NCI-H1417 (cell line): ENCODE data around the gene C2CD2L.
A peak's percentile ranks its signal among the peaks of the same experiment; 100 is the strongest.
"Not testable (repeated sequence)": the region's sequence is repeated elsewhere in the genome, so short reads cannot be mapped to it uniquely, and the experiment has no call there.

Experiments
- DNase-seq, 3 experiments: peaks; one replicate each; lab custom pipeline; 2025; lab: John Stamatoyannopoulos, UW

The C2CD2L gene

GRCh38 chr11:119115484-119116234 lies 8.5 kb downstream of the C2CD2L start:
- DNase-seq, result no peak

- no peak for DNase-seq
Measured at GRCh38 chr11:119116235-119116594, 9.1 kb downstream of the C2CD2L start.

GRCh38 chr11:119116601-119117000 lies 9.5 kb downstream of the C2CD2L start:
- no peak for DNase-seq

GRCh38 chr11:119117004-119117706 lies 10.0 kb downstream of the C2CD2L start:
- DNase-seq, result no peak

GRCh38 chr11:119118227-119118626 lies 11.1 kb downstream of the C2CD2L start:
- DNase-seq, result no peak

GRCh38 chr11:119118946-119119345 lies 11.8 kb downstream of the C2CD2L start:
- no peak for DNase-seq

- peak; percentile 43 to 90 (median 74) for DNase-seq
Measured at GRCh38 chr11:119120639-119121007, 13.5 kb downstream of the C2CD2L start.

GRCh38 chr11:119121008-119121810 lies 14.1 kb downstream of the C2CD2L start, which contains the start of gene HINFP:
Gene HINFP (plus strand): TSS chr11:119121580. CDS start chr11:119126945, 5,365 bp downstream.
- DNase-seq, result peak; percentile 99 to 100 (median 99)

- DNase-seq, result no peak
Measured at GRCh38 chr11:119121811-119122124, 14.6 kb downstream of the C2CD2L start.

- DNase-seq, result no peak
Measured at GRCh38 chr11:119125821-119126220, 18.7 kb downstream of the C2CD2L start.

GRCh38 chr11:119126675-119127268 lies 19.6 kb downstream of the C2CD2L start:
- DNase-seq, result no peak

GRCh38 chr11:119130662-119131061 lies 23.5 kb downstream of the C2CD2L start:
- no peak for DNase-seq

- no peak for DNase-seq
Measured at GRCh38 chr11:119134389-119134978, 27.3 kb downstream of the C2CD2L start.

GRCh38 chr11:119139276-119139675 lies 32.1 kb downstream of the C2CD2L start:
- DNase-seq, result not testable (repeated sequence)

- peak; percentile 6 to 83 (median 70) for DNase-seq
Measured at GRCh38 chr11:119144825-119145486, 37.8 kb downstream of the C2CD2L start.

- no peak for DNase-seq
Measured at GRCh38 chr11:119145551-119145950, 38.4 kb downstream of the C2CD2L start.

- DNase-seq, result peak in 2 of 3 experiments; percentile 30 to 52
Measured at GRCh38 chr11:119147604-119148333, 40.6 kb downstream of the C2CD2L start.

GRCh38 chr11:119148720-119149017 lies 41.5 kb downstream of the C2CD2L start:
- DNase-seq, result no peak

GRCh38 chr11:119149018-119149785 lies 42.1 kb downstream of the C2CD2L start, which contains the start of gene ABCG4:
Gene ABCG4 (plus strand): TSS chr11:119149052. CDS start chr11:119149966, 914 bp downstream.
- DNase-seq, result peak; percentile 12 to 61 (median 56)

GRCh38 chr11:119149786-119150275 lies 42.7 kb downstream of the C2CD2L start:
- no peak for DNase-seq
